Measurements from ENCODE around the gene SLC1A3. TPM values are rescaled to one million over a fixed set of nuclear protein-coding genes. Genes with fewer than 3 reads are reported as not detected.

SLC1A3 gene
- total RNA-seq, 1 donor from 2014 or later = 0.25 TPM

DNA sequence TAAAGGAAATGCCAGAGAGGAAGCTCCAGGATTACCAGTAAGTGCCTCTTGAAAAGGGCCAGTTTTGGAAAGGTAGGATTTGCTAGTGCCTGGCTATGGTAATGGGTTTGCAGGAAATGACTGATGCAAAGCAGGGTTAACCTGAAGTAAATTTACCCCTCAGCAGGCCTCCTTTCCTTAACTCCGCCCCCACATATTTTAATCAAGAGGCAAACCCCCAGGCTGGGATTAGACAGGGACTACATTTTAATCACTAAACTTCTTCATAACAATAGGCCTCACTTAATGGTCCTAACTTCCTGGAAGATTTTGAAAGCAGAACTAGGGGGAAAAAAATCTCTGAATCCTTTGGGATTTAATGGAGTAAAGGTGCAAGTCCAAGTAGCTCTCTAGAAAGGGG is 10.2 kb upstream of the SLC1A3 start:
- H3K36me3 ChIP-seq (ENCODE audit: control insufficient read depth, insufficient read depth, low read length) = no peaks in the 10 kb centered on the region

DNA sequence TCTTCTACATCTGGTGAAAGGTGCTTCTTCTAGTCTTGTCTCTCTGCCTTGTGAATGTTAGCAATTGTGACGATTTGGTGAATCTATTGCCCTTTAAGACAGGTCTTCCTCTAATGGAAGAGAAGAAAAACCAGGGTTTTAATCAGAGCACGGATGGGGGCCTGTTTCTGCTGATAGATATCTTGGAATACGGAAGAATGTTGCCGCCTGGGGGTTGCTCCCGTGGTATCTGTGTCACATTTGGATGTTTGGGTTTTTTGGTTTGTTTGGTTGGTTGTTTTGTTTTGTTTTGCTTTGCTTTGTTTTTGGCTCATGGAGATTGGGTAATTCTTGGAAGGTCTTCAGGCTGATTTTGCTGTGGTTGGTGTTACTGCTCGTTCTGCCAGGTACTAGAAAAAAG is 9.7 kb upstream of the SLC1A3 start:
- H3K4me3 ChIP-seq (ENCODE audit: low read depth, low read length) = no peak overlapping the region
- H3K36me3 ChIP-seq (ENCODE audit: control insufficient read depth, insufficient read depth, low read length) = no peaks in the 10 kb centered on the region
- H3K27me3 ChIP-seq (ENCODE audit: control insufficient read depth, insufficient read depth, low read length) = no peaks in the 10 kb centered on the region
- TF ChIP-seq, protein P1, sequence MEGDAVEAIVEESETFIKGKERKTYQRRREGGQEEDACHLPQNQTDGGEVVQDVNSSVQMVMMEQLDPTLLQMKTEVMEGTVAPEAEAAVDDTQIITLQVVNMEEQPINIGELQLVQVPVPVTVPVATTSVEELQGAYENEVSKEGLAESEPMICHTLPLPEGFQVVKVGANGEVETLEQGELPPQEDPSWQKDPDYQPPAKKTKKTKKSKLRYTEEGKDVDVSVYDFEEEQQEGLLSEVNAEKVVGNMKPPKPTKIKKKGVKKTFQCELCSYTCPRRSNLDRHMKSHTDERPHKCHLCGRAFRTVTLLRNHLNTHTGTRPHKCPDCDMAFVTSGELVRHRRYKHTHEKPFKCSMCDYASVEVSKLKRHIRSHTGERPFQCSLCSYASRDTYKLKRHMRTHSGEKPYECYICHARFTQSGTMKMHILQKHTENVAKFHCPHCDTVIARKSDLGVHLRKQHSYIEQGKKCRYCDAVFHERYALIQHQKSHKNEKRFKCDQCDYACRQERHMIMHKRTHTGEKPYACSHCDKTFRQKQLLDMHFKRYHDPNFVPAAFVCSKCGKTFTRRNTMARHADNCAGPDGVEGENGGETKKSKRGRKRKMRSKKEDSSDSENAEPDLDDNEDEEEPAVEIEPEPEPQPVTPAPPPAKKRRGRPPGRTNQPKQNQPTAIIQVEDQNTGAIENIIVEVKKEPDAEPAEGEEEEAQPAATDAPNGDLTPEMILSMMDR (IDR thresholded peaks at IDR 0.05; ENCODE audit: insufficient read depth, low read length, poor library complexity, severe bottlenecking) = no peak
- DNase-seq (ENCODE audit: low read depth) = no peak

More for the DNA sequence above, 10.2 kb upstream of the SLC1A3 start:
- TF ChIP-seq, protein P1 (IDR thresholded peaks at IDR 0.05; ENCODE audit: insufficient read depth, low read length, poor library complexity, severe bottlenecking) = no peak
- no peak overlapping the region for H3K4me3 ChIP-seq (ENCODE audit: low read depth, low read length)
- DNase-seq (ENCODE audit: low read depth) = no peak
- H3K27me3 ChIP-seq (ENCODE audit: control insufficient read depth, insufficient read depth, low read length) = no peaks in the 10 kb centered on the region

DNA sequence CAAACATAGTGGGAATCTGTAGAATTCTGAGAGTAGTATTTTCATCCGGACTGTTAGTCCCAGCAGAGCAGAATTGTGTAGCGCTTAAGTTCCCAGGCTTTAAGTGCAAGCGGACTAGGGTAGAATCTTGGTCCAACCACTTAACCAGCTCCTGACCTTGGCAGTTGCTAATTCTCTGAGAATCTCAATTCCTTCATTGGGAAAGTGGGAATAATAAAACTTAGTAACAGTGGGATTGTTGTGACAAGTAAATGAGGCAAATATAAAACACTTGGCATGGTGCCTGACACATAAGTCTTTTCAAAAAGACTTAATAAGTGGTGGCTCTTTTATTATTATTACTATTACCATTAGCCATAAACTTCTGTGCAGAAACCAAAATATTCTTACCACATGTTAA is 8.4 kb upstream of the SLC1A3 start:
- no peaks in the 10 kb centered on the region for H3K36me3 ChIP-seq (ENCODE audit: control insufficient read depth, insufficient read depth, low read length)
- no peak overlapping the region for H3K4me3 ChIP-seq (ENCODE audit: low read depth, low read length)
- H3K27me3 ChIP-seq (ENCODE audit: control insufficient read depth, insufficient read depth, low read length) = no peaks in the 10 kb centered on the region
- DNase-seq (ENCODE audit: low read depth) = no peak
- TF ChIP-seq, protein P1 (IDR thresholded peaks at IDR 0.05; ENCODE audit: insufficient read depth, low read length, poor library complexity, severe bottlenecking) = no peak

DNA sequence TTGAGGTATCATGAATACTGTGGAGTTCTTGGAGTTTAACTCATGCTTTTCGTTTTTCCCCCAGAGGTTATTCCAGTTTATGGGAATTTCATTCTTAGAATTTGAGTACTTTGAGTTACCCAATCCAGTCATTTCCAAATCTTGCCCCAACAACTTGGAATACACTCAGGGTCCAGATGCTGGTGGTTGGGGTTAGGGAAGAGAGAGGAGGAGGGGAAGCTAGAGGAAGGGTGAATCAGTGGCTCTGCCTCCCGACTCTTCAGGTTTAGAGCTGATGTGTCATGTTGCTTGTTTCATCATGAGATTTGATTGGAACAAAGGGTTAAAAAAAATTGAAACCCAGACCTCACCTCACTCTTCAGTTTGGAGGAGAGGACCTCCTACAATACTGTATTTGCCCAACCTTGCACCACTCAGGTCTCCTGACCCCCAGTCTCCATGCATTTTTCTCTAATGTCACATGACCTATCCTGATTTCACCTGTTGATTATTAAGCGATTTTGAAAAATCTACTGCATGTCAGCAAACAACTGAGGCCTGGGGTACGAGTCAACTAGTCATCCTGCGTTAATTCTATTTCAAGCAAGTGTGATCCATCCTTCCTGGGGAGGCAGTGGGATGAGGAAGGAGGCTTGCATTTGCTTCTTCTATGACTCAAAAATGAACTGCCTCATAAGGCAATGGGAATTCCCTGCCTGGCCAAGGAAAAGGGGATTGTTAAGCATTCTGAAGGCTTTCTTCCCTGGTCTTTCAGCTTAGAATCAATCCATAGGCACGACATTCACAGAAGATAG is 6.2 kb upstream of the SLC1A3 start:
- no peak for DNase-seq (ENCODE audit: low read depth)
- H3K36me3 ChIP-seq (ENCODE audit: control insufficient read depth, insufficient read depth, low read length) = no peaks in the 10 kb centered on the region
- no peaks in the 10 kb centered on the region for H3K27me3 ChIP-seq (ENCODE audit: control insufficient read depth, insufficient read depth, low read length)
- TF ChIP-seq, protein P1 (IDR thresholded peaks at IDR 0.05; ENCODE audit: insufficient read depth, low read length, poor library complexity, severe bottlenecking) = no peak
- H3K4me3 ChIP-seq (ENCODE audit: low read depth, low read length) = no peak overlapping the region

DNA sequence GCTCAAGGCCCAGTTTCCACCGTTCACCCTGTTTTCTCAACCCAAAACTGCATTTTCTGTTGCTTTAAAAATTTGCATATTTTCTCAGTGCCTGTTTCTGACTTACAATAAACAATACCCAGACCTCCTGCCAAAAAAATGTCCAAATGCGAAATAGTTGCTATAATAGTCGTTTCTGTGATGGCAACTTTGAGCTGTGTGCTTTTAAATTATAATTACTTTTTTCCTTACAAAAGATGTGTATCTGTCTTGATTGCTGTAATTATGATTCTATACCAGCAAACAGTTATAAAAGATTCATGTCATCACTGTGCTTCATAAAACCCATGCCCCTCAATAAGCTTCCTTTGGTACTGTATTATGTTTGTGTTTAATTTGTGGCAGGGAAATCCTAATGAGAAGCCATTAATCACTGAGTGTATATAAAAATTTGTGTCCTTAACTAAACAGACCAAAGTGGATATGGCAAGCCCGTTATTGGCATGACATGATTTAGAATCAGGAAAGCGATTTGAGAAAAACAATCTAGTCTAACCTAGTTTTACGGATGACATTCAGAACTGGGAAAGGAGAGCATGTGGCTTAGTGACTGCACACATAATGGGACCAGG is 5.4 kb upstream of the SLC1A3 start:
- DNase-seq (ENCODE audit: low read depth) = no peak
- Histone ChIP-seq H3K4me3 (ENCODE audit: low read depth, low read length) (no peak overlapping the region), H3K36me3 (ENCODE audit: control insufficient read depth, insufficient read depth, low read length) (no peaks in the 10 kb centered on the region), H3K27me3 (ENCODE audit: control insufficient read depth, insufficient read depth, low read length) (no peaks in the 10 kb centered on the region)
- TF ChIP-seq, protein P1 (IDR thresholded peaks at IDR 0.05; ENCODE audit: insufficient read depth, low read length, poor library complexity, severe bottlenecking) = no peak

Measured in kidney epithelial cell (primary cell).